DMS153 treated with DMSO at 0.1 percent for 48 hours (cell line): ENCODE measurements around the gene MED29.
A peak's percentile ranks its signal among the peaks of the same experiment; 100 is the strongest.

Experiments used
- DNase-seq: peaks from one replicate; lab custom pipeline; 2025; ENCODE audit not compliant: unreplicated experiment; lab: John Stamatoyannopoulos, UW

Gene MED29

GRCh38 chr19:39410017-39410830 is 19.0 kb downstream of the MED29 start:
- DNase-seq = no peak

- no peak for DNase-seq
These were observed 19.6 kb downstream of the MED29 start for GRCh38 chr19:39410831-39411080.

- no peak for DNase-seq
These were observed 20.1 kb downstream of the MED29 start for GRCh38 chr19:39411081-39411831.

GRCh38 chr19:39411832-39412099 is 20.6 kb downstream of the MED29 start:
- peak; percentile 93 for DNase-seq

GRCh38 chr19:39412100-39412866 is 21.1 kb downstream of the MED29 start, which contains the start of gene PLEKHG2:
TSS of gene PLEKHG2 (plus strand) at chr19:39412669. CDS start at chr19:39414087, 1,418 bp downstream.
- peak; percentile 96 for DNase-seq

GRCh38 chr19:39412867-39413271 is 21.7 kb downstream of the MED29 start:
- no peak for DNase-seq

GRCh38 chr19:39413272-39413910 is 22.2 kb downstream of the MED29 start:
- DNase-seq = peak; percentile 14

GRCh38 chr19:39413911-39414608 is 22.9 kb downstream of the MED29 start:
- DNase-seq = no peak

- no peak for DNase-seq
These were observed 24.2 kb downstream of the MED29 start for GRCh38 chr19:39415111-39416046.

- DNase-seq = no peak
These were observed 25.3 kb downstream of the MED29 start for GRCh38 chr19:39416152-39417120.

GRCh38 chr19:39417463-39418181 is 26.4 kb downstream of the MED29 start:
- DNase-seq = no peak

GRCh38 chr19:39419003-39419402 is 27.8 kb downstream of the MED29 start:
- DNase-seq = no peak

- DNase-seq = no peak
These were observed 29.6 kb downstream of the MED29 start for GRCh38 chr19:39420769-39421168.

- no peak for DNase-seq
These were observed 30.8 kb downstream of the MED29 start for GRCh38 chr19:39422020-39422419.

GRCh38 chr19:39423258-39424086 is 32.3 kb downstream of the MED29 start:
- DNase-seq = no peak

GRCh38 chr19:39424934-39425333 is 33.8 kb downstream of the MED29 start:
- DNase-seq = no peak

GRCh38 chr19:39425744-39426143 is 34.6 kb downstream of the MED29 start:
- DNase-seq = no peak
